Measurements from ENCODE around the gene ARMH4.

Gene ARMH4

DNA sequence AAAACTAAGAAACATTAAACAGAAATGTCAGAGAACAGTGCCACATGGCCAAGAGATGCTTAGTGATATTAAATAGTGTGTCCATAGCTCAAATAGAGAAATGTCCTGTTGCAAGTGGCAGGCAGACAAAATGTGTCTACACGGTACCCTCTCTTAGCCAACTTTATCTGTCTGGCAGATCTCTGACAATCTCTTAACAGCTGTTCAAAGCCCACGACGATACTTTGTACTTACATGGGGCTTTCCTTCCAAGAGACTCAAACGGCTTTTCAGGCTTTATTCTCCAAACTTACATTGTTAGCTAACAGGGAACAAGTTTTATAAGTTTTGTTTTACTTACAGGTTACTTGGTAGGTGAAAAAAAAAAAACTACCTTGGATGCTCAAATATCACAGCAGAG, 45.6 kb downstream of the ARMH4 start:
- Histone ChIP-seq H3K27me3 (ENCODE audit: insufficient read depth, low read depth, severe bottlenecking) (no peaks in the 10 kb centered on the region), H3K9me3 (ENCODE audit: severe bottlenecking) (no peaks in the 10 kb centered on the region), H3K4me3 (ENCODE audit: low read depth, low read length) (no peak overlapping the region), H3K36me3 (no peaks in the 10 kb centered on the region), H3K27ac (no peak overlapping the region)
- TF ChIP-seq, protein P1, sequence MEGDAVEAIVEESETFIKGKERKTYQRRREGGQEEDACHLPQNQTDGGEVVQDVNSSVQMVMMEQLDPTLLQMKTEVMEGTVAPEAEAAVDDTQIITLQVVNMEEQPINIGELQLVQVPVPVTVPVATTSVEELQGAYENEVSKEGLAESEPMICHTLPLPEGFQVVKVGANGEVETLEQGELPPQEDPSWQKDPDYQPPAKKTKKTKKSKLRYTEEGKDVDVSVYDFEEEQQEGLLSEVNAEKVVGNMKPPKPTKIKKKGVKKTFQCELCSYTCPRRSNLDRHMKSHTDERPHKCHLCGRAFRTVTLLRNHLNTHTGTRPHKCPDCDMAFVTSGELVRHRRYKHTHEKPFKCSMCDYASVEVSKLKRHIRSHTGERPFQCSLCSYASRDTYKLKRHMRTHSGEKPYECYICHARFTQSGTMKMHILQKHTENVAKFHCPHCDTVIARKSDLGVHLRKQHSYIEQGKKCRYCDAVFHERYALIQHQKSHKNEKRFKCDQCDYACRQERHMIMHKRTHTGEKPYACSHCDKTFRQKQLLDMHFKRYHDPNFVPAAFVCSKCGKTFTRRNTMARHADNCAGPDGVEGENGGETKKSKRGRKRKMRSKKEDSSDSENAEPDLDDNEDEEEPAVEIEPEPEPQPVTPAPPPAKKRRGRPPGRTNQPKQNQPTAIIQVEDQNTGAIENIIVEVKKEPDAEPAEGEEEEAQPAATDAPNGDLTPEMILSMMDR (IDR thresholded peaks at IDR 0.05; ENCODE audit: low read depth, low read length): no peak
- no peak for DNase-seq

DNA sequence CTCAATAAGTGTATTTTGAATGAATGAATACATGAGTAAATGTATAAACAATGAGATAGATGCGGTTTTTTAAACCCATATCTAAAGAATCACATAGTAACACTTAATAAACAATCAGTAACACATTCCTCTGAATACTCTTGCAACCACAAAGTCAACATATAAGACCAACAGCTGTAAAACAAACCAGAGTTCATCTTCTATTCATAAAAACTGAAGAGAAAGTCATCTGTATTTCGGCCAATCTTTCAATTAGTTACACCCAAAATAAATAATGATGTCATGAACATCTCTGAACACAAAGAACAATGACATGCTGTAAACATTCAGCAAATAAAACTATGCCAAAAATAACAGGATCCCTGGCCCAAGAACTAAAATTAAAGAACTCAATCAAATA, 47.2 kb downstream of the ARMH4 start:
- Histone ChIP-seq H3K27me3 (ENCODE audit: insufficient read depth, low read depth, severe bottlenecking) (no peaks in the 10 kb centered on the region), H3K4me3 (ENCODE audit: low read depth, low read length) (no peak overlapping the region), H3K9me3 (ENCODE audit: severe bottlenecking) (no peaks in the 10 kb centered on the region), H3K36me3 (no peaks in the 10 kb centered on the region), H3K27ac (no peak overlapping the region)
- DNase-seq: no peak
- TF ChIP-seq, protein P1 (IDR thresholded peaks at IDR 0.05; ENCODE audit: low read depth, low read length): no peak

DNA sequence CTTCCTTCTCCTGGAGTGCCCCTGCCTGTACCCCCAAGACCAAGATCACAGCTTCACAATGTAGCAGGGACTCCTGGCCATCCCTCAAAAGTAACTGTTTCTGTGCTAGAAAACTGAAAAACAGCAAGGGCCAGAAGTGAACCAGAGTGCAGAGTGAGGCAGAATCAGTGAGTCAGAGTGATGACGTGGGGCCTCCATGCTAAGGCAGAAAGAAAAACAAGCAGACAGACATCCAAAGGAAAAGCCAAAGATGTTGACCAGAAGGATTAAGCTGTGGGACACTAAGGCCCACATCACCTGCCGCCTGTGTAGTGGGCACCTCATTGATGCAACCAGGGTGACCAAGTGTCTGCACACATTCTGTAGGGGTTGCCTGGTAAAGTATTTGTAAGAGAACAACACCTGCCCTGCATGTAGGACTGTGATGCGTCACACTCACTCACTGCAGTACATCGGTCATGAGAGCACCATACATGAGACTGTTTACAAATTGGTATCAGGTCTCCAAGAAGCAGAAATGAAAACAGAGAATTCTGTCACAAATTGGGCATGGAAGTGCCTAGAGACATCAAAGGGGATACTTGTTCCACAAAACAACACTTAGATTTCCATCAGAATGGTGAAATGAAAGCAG, 51.2 kb downstream of the ARMH4 start:
- TF ChIP-seq, protein P1 (IDR thresholded peaks at IDR 0.05; ENCODE audit: low read depth, low read length): no peak
- no peak for DNase-seq
- no peak overlapping the region for H3K4me3 ChIP-seq (ENCODE audit: low read depth, low read length)
- H3K9me3 ChIP-seq (ENCODE audit: severe bottlenecking): no peaks in the 10 kb centered on the region
- H3K27me3 ChIP-seq (ENCODE audit: insufficient read depth, low read depth, severe bottlenecking): no peaks in the 10 kb centered on the region
- H3K36me3 ChIP-seq: no peaks in the 10 kb centered on the region
- H3K27ac ChIP-seq: no peak overlapping the region

DNA sequence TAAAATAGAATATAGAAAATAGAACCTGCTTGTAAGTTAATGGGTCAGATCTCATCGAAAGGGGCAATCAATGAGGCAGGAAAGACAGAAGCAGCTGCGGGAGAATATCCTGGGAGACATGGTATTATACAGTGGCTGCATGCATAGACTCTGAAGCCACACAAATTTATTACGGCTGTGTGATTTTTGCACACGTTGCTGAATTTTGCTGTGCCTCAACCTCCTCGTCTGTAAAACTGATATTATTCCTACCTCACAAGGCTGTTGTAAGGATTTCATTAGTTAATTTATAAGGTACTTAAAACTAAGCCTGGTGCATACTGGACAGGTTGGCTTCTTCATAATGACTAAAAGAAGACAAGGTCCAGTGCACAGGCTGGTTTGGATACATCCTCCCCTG, 52.3 kb downstream of the ARMH4 start:
- DNase-seq: no peak
- Histone ChIP-seq H3K36me3 (no peaks in the 10 kb centered on the region), H3K27ac (no peak overlapping the region), H3K27me3 (ENCODE audit: insufficient read depth, low read depth, severe bottlenecking) (no peaks in the 10 kb centered on the region), H3K4me3 (ENCODE audit: low read depth, low read length) (no peak overlapping the region), H3K9me3 (ENCODE audit: severe bottlenecking) (no peaks in the 10 kb centered on the region)
- TF ChIP-seq, protein P1 (IDR thresholded peaks at IDR 0.05; ENCODE audit: low read depth, low read length): no peak

DNA sequence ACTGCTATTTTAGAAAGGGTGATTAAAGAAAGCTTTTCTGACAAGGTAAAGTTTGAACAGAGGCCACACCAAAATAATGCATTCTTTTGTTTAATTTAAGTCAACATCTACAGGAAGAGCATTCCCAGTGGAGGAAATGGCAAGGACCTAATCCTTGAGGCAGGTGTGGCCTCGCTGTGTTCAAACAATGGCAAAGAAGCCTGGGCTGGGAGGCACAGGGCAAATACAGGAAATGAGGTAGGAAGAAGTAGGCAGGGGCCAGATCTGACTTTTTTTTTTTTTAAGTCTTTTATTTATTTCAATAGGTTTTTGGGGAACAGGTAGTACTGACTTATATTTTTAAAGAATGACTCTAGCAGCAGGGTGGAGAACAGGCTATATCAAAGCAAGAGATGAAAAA, 53.5 kb downstream of the ARMH4 start:
- no peaks in the 10 kb centered on the region for H3K9me3 ChIP-seq (ENCODE audit: severe bottlenecking)
- H3K4me3 ChIP-seq (ENCODE audit: low read depth, low read length): no peak overlapping the region
- TF ChIP-seq, protein P1 (IDR thresholded peaks at IDR 0.05; ENCODE audit: low read depth, low read length): no peak
- DNase-seq: no peak
- H3K36me3 ChIP-seq: no peaks in the 10 kb centered on the region
- no peak overlapping the region for H3K27ac ChIP-seq
- no peaks in the 10 kb centered on the region for H3K27me3 ChIP-seq (ENCODE audit: insufficient read depth, low read depth, severe bottlenecking)

DNA sequence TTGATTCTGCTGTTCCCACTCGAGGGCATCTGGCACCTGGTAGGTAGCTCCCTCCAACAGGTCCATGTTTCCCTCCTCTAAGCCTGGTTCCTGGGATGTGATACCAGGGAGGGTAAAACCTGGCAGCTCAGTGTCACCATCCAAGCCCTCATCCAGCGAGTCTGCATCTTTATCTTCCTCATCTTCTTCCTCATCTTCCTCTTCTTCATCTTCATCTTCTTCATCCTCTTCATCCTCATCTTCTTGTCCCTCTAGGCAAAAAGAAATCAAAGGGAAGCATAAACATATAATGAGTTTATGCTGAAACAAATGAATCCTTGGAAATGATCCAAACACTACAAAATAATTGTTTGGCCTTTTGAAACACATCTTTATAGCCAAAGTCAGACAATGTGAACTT, 55.3 kb downstream of the ARMH4 start:
- DNase-seq: no peak
- H3K36me3 ChIP-seq: no peaks in the 10 kb centered on the region
- TF ChIP-seq, protein P1 (IDR thresholded peaks at IDR 0.05; ENCODE audit: low read depth, low read length): no peak
- no peaks in the 10 kb centered on the region for H3K9me3 ChIP-seq (ENCODE audit: severe bottlenecking)
- no peak overlapping the region for H3K4me3 ChIP-seq (ENCODE audit: low read depth, low read length)
- no peaks in the 10 kb centered on the region for H3K27me3 ChIP-seq (ENCODE audit: insufficient read depth, low read depth, severe bottlenecking)
- H3K27ac ChIP-seq: no peak overlapping the region

Data from WERI-Rb-1 (cell line).